ENCODE results near the gene TPPP2.
"Not testable (repeated sequence)": the region's sequence is repeated elsewhere in the genome, so short reads cannot be mapped to it uniquely, and the experiment has no call there.

Gene TPPP2

GRCh38 chr14:21029917-21030316, at the start of gene TPPP2:
Gene TPPP2 (plus strand): TSS chr14:21030217. CDS start chr14:21030582, 365 bp downstream.
- no peak for DNase-seq (ENCODE audit: low read depth)

DNA sequence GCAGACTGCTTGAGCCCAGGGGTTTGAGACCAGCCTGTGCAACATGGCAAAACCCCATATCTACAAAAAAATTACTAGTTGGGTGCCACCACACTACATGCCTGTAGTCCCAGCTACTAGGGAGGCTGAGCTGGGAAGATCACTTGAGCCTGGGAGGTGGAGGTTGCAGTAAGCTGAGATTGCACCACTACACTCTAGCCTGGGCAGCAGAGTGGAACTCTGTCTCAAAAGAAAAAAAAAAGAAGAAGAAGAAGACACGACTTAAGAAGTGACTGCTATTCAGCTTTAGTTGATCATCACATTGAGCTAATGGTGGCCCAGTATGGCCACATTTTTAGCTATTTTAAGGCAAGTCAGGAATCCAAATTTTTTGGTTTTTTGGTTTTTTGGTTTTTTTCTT, 49.1 kb upstream of the TPPP2 start:
- no peak for DNase-seq (ENCODE audit: low read depth)

GRCh38 chr14:20982646-20983369, 47.2 kb upstream of the TPPP2 start:
- DNase-seq (ENCODE audit: low read depth), result no peak

- not testable (repeated sequence) for DNase-seq (ENCODE audit: low read depth)
Observed at GRCh38 chr14:20985650-20986049, 44.4 kb upstream of the TPPP2 start.

GRCh38 chr14:20986811-20987210, 43.2 kb upstream of the TPPP2 start:
- peak; percentile 95 for DNase-seq (ENCODE audit: low read depth)

GRCh38 chr14:20988717-20989470, 41.1 kb upstream of the TPPP2 start:
- DNase-seq (ENCODE audit: low read depth), result peak; percentile 26

DNA sequence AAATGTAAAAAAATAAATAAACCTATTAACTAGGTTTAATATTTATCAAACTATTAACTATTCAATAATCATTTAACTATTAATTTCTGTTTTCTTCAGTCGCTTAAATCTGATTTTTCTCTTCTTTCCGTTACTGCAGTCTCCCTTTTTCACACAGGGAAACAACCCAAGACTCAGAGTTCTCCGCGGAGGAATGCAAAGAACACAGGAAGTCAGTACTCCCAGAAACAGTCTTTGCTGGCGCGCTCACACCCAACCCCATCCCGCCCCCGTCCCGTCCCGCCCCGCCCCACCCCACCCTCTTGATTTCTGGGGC, 40.6 kb upstream of the TPPP2 start:
- DNase-seq (ENCODE audit: low read depth), result no peak

DNA sequence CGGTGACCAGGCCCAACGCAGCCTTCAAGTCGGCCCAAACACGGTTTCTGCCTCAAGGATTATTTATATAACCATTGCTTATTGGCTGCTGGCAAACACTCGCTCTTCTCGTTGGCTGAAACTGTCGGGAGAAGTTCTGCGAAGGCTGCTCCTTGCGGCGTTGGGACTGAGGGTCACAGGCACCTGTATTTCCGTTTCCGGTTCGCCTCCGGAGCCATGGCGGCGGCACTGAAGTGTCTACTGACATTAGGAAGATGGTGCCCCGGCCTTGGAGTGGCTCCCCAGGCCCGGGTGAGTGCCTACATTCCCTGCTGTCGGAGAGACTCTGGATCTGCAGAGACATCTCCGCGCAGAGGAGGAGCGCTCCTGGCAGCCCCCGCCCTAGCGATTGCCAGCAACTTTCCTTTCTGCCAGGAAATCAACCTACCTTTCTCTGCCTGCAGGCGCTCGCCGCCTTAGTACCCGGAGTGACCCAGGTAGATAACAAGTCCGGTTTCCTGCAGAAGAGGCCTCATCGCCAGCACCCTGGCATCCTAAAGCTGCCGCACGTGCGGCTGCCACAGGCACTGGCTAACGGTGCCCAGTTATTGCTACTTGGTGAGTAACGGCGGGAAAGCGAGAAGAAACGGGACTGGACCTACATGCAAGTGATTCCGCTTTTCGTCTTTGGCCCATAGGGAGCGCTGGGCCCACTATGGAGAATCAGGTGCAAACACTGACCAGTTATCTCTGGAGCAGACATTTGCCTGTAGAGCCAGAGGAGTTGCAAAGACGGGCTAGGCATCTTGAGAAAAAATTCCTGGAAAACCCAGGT, 40.0 kb upstream of the TPPP2 start, which contains the start of gene METTL17:
METTL17 (plus strand) TSS at position 194 of the 814 bp plus-strand sequence; CDS start at position 217, 23 bp downstream.
- DNase-seq (ENCODE audit: low read depth), result peak; percentile 99

- DNase-seq (ENCODE audit: low read depth), result no peak
Observed at GRCh38 chr14:20996521-20996920, 33.5 kb upstream of the TPPP2 start.

- DNase-seq (ENCODE audit: low read depth), result no peak
Observed at GRCh38 chr14:20997115-20997514, 32.9 kb upstream of the TPPP2 start.

- DNase-seq (ENCODE audit: low read depth), result no peak
Observed at GRCh38 chr14:20997564-20997963, 32.5 kb upstream of the TPPP2 start.

GRCh38 chr14:20998139-20998538, 31.9 kb upstream of the TPPP2 start:
- DNase-seq (ENCODE audit: low read depth), result no peak

DNA sequence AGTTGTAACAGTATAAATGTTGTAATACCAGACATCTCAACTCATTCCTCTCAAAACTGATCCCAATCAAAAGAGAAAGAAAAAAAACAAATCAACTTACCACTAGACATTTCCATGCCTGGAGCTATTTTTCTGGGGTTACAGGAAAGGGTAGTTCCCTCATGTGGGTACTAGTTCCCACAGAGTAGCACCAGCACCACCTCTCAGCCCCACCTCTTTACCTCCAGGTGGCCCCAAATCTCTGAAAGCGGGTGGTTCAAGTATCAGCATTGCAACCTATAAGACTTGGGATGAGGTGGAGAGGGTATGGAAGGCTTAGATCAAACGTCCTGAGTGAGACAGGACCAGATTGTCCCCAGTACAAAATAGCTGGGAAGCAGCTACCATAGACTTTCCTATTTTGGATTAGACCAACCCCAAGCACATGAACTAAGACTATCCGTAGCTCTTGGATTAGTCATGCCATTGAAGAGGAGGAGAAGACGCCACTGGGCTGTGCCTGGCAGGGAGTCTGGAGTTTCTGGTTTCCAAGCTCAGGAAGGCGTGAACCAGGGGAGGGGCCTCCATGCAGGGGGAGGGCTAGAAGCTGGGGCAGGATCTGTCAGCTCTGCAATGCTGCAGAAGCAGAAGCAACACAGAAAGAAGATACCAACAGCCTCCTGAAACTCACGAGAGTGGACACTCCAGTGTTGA, 31.2 kb upstream of the TPPP2 start, which contains the start of gene SLC39A2:
SLC39A2 (plus strand) TSS at position 620 of the 693 bp plus-strand sequence. CDS start 154 bp downstream, outside the sequence.
- DNase-seq (ENCODE audit: low read depth), result peak; percentile 87

DNA sequence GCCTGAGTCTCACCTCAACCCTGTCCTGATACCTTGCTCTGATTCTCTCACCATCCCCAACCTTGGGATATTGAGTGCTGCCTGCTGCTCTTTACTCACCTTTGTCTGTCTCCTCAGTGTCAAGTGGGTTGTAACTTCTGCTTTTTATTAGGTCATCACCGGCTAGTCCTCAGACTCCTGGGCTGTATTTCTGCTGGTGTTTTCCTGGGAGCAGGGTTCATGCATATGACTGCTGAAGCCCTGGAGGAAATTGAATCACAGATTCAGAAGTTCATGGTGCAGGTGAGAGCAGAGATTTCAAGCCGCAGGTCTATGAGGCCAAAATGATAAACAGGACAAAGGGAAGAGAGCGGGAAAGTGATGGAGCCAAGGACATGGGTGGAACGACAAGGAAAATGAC, 30.4 kb upstream of the TPPP2 start:
- DNase-seq (ENCODE audit: low read depth), result no peak

GRCh38 chr14:21001218-21001617, 28.8 kb upstream of the TPPP2 start:
- DNase-seq (ENCODE audit: low read depth), result no peak

GRCh38 chr14:21003788-21004346, 26.1 kb upstream of the TPPP2 start:
- no peak for DNase-seq (ENCODE audit: low read depth)

- not testable (repeated sequence) for DNase-seq (ENCODE audit: low read depth)
Observed at GRCh38 chr14:21009721-21010120, 20.3 kb upstream of the TPPP2 start.

DNA sequence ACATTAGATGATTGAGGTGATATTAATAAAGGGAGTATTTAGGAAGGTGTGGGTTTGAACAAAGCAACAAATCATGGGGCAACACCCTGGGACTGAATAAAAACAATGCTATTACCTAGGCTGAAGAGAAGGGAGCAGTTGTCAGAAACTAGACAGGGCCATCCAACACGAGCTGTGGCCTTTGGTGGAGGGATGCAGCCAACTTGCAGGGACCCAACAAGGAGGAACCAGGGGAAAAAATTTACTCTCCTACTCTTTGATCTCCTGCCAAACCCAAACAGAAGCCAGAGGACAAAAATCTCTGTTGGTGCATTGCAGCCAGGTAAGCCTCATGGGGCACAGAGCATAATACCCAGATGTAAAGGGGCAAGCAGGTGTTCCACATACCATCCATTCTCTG, 18.9 kb upstream of the TPPP2 start:
- DNase-seq (ENCODE audit: low read depth), result no peak

- peak; percentile 81 for DNase-seq (ENCODE audit: low read depth)
Observed at GRCh38 chr14:21014761-21015190, 15.2 kb upstream of the TPPP2 start.

- DNase-seq (ENCODE audit: low read depth), result no peak
Observed at GRCh38 chr14:21015312-21015711, 14.7 kb upstream of the TPPP2 start.

DNA sequence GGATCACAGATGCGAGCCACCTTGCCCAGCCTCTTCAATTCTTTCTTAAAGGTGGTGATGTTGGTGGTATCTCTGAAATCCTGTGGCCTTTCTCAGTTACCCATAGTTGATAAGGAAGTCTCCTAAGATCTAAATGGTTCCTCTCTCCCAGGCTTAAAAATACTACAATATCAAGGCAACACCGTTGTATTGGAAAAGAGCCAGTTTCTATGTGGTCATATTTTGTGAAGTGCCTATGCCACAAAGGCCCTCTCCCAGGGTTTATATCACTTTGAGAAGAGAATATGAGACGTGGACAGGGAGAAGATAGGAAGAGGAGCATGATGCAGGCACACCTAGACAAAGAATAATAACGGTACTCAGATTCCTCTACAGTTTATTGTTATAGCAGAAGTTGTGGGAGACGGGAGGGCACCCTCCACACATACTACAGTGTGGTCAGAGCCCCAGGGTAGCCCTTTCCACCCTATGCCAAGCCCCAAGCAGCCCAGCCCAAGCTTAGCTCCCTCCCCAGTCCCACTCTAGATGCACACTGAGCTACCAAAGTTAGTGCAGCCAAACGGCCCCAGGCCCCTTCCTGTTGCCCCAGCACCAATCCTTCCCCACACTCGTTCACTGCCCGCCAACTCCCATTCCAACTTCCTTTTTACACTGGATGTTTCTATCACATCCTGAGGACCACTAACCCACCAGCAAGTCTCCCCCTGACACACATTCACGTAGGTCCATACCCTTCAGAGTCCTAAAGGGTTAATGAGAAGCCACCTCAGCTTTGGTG, 13.4 kb upstream of the TPPP2 start:
- DNase-seq (ENCODE audit: low read depth), result no peak

All from EH (cell line).